Activated B cell treated with CpG ODN at 0.5 μM for 24 hours (primary cell): ENCODE data around the gene FLYWCH1. TPM values are rescaled to one million over a fixed set of nuclear protein-coding genes. Genes with fewer than 3 reads are reported as not detected.

Source experiments
- ATAC-seq: fragments of 200-7000 bp; cut with Tn5 transposase; one replicate; pipeline ENCODE4 v1.10.0; 2021; ENCODE audit warnings: low read depth, mild to moderate bottlenecking, moderate library complexity
- CTCF ChIA-PET: fragments of 350-600 bp; sonication (Branson Sonifier 250); formaldehyde crosslinking; loops from one replicate; lab custom pipeline; 2021; ENCODE audit warnings: antibody characterized with exemption; lab: Charles Lee
- POLR2A ChIA-PET: fragments of 350-600 bp; sonication (Branson Sonifier 250); formaldehyde crosslinking; loops from one replicate; lab custom pipeline; 2021; ENCODE audit warnings: antibody characterized with exemption; lab: Charles Lee
- DNase-seq: peaks from one replicate; pipeline ENCODE4 v3.0.0; 2022
- H3K27ac Mint-ChIP-seq: one replicate; pipeline ENCODE4 v1.8.0; 2020; ENCODE audit warnings: mixed read lengths
- H3K27me3 Mint-ChIP-seq: one replicate; pipeline ENCODE4 v1.8.0; 2021; ENCODE audit warnings: mixed read lengths
- H3K36me3 Mint-ChIP-seq: one replicate; pipeline ENCODE4 v1.8.0; 2021; ENCODE audit warnings: low read depth, mixed read lengths
- H3K4me1 Mint-ChIP-seq: one replicate; pipeline ENCODE4 v1.8.0; 2021; ENCODE audit warnings: mixed read lengths
- H3K4me3 Mint-ChIP-seq: one replicate; pipeline ENCODE4 v1.8.0; 2020; ENCODE audit warnings: mild to moderate bottlenecking, mixed read lengths
- H3K9me3 Mint-ChIP-seq: one replicate; pipeline ENCODE4 v1.8.0; 2020; ENCODE audit warnings: mixed read lengths
- intact Hi-C: fragments of 100-400 bp; cut with micrococcal nuclease; formaldehyde crosslinking; loops from one replicate; pipeline ENCODE4 v1.15.1; 2024
- total RNA-seq: library from RNA; stranded (reverse); gene quantifications from 2 replicates; pipeline ENCODE4 v1.2.3, GENCODE V29; 2022
- TF ChIP-seq, protein P1 (sequence below): fragments of 200-600 bp; IDR thresholded peaks from one replicate; pipeline ENCODE4 v1.8.0; 2022; ENCODE audit warnings: antibody characterized with exemption, mild to moderate bottlenecking

Gene FLYWCH1
- total RNA-seq, 1 donor from 2014 or later: 59.9 TPM

DNA sequence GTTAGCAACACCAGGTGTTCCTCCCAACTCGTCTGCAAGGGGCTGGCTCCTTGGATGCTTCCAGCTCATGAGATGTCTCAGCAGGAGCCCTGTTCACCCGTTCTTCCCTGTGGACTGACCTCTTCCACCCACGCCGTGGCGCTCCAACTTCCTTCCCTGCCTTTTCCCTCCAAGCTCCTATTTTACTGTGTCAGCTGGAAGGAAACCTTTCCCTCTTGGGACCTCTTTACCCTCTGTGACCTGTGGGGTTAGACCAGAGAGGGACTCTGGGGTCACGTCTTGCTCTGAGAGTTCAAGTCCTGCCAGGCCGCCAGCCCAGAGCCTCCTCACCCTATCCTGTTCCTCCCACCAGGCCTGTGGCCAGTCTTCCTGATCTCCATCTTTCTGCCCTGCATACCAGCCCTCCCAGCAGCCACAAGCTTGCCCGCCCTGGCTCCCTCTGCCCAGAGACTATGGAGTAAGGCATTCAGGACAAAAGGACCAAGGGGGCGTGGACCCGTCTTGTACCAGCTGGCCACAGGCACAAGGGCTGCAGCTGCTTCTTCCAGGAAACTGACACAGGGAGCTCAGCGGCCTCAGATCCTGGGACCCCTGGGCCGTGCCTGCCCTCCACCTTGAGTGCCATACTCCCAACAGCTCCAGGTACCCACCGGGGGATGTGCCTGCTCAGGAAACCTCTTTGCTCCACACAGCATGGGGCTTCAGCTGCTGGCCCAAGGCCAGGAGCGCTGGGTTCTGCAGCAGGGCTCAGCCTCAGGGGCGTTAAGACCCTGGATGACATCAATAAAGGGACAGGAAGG is 60.5 kb downstream of the FLYWCH1 start:
- peaks cover 13% of the 10 kb centered on the region for H3K4me1 Mint-ChIP-seq
- peaks cover 12% of the 10 kb centered on the region for H3K27me3 Mint-ChIP-seq
- no peaks in the 10 kb centered on the region for H3K36me3 Mint-ChIP-seq
- intact Hi-C loops: no loop called here
- CTCF ChIA-PET: no interaction called here
- H3K4me3 Mint-ChIP-seq: peak overlapping the region; percentile 26
- POLR2A ChIA-PET: interaction anchor here (0.7 to 1.4 kb wide), 2 partner anchors 8 to 162 kb away, joined by 3 to 4 read pairs; partner anchors contain the start of genes PKMYT1 and ZNF213
- ATAC-seq (no peak), DNase-seq (no peak)
- H3K27ac Mint-ChIP-seq: no peak overlapping the region
- TF ChIP-seq, protein P1, sequence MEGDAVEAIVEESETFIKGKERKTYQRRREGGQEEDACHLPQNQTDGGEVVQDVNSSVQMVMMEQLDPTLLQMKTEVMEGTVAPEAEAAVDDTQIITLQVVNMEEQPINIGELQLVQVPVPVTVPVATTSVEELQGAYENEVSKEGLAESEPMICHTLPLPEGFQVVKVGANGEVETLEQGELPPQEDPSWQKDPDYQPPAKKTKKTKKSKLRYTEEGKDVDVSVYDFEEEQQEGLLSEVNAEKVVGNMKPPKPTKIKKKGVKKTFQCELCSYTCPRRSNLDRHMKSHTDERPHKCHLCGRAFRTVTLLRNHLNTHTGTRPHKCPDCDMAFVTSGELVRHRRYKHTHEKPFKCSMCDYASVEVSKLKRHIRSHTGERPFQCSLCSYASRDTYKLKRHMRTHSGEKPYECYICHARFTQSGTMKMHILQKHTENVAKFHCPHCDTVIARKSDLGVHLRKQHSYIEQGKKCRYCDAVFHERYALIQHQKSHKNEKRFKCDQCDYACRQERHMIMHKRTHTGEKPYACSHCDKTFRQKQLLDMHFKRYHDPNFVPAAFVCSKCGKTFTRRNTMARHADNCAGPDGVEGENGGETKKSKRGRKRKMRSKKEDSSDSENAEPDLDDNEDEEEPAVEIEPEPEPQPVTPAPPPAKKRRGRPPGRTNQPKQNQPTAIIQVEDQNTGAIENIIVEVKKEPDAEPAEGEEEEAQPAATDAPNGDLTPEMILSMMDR: no peak
- H3K9me3 Mint-ChIP-seq: no peaks in the 10 kb centered on the region

DNA sequence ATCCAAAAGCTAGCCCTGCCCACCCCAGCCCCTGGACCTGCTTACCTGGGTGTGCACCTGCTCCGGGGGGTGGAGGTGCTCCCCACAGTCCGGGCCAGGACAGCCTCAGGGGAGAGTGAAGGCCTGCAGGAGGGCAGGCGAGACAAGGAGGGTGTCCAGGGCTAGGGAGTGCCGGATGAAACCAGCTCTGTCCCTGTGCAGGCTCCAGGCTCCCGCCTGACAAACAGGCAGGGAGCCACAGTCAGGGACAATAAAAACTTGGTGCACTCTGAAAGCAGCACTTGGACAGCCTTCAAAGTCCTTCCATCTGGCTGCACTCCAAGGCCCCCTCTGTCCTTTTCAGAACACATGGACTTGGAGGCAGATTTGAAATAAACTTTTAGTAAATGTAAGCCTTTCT is 61.4 kb downstream of the FLYWCH1 start:
- H3K36me3 Mint-ChIP-seq: no peaks in the 10 kb centered on the region
- ChIA-PET CTCF (no interaction called here), POLR2A (no interaction called here)
- H3K4me1 Mint-ChIP-seq: peaks cover 10% of the 10 kb centered on the region
- peaks cover 9% of the 10 kb centered on the region for H3K27me3 Mint-ChIP-seq
- TF ChIP-seq, protein P1: no peak
- no peak for DNase-seq
- no peak for ATAC-seq
- H3K9me3 Mint-ChIP-seq: no peaks in the 10 kb centered on the region
- H3K4me3 Mint-ChIP-seq: no peak overlapping the region
- H3K27ac Mint-ChIP-seq: no peak overlapping the region
- intact Hi-C loops: no loop called here

DNA sequence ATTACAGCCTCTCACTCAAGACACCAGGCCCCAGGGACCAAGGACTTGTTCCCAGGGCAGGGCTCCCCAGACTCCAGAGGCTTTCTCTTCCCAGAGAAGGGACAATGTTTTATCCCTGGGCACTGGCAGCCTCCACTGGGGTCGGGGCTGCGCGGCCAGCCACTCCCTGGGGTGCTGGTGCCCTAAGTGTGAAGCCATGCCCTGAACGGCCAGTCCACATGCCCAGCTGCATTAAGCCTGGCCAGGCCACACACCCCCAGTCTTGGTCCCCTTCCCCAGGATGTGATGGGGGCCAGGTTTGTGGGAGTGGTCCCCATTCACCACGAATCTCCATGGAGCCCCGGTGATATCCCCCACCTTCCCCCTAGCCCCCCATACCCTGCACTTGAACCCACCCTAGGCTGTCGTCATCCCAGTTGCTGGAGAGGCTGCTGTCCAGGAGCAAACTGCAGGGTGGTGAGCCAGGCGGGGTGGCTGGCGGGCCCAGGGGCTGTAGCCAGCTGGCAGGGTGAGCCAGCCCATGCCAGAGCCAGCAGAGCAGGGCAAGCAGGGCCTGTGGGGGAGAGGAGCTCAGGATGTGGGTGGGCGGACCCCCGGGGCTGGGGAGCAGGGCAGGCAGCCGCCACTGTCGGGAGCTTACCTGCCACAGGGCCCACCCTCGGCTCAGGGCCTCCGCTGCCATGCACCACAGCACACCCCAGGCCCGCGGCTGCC is 62.0 kb downstream of the FLYWCH1 start:
- TF ChIP-seq, protein P1: no peak
- no peak for DNase-seq
- POLR2A ChIA-PET: interaction anchor here (1.3 kb wide), 1 partner anchor 62 kb away, joined by 4 read pairs; the partner anchor contains the start of gene FLYWCH1
- intact Hi-C loops: no loop called here
- H3K9me3 Mint-ChIP-seq: no peaks in the 10 kb centered on the region
- no peak for ATAC-seq
- CTCF ChIA-PET: no interaction called here
- peaks cover 4% of the 10 kb centered on the region for H3K4me1 Mint-ChIP-seq
- H3K36me3 Mint-ChIP-seq: no peaks in the 10 kb centered on the region
- H3K27ac Mint-ChIP-seq: no peak overlapping the region
- no peak overlapping the region for H3K4me3 Mint-ChIP-seq
- H3K27me3 Mint-ChIP-seq: peaks cover 5% of the 10 kb centered on the region

DNA sequence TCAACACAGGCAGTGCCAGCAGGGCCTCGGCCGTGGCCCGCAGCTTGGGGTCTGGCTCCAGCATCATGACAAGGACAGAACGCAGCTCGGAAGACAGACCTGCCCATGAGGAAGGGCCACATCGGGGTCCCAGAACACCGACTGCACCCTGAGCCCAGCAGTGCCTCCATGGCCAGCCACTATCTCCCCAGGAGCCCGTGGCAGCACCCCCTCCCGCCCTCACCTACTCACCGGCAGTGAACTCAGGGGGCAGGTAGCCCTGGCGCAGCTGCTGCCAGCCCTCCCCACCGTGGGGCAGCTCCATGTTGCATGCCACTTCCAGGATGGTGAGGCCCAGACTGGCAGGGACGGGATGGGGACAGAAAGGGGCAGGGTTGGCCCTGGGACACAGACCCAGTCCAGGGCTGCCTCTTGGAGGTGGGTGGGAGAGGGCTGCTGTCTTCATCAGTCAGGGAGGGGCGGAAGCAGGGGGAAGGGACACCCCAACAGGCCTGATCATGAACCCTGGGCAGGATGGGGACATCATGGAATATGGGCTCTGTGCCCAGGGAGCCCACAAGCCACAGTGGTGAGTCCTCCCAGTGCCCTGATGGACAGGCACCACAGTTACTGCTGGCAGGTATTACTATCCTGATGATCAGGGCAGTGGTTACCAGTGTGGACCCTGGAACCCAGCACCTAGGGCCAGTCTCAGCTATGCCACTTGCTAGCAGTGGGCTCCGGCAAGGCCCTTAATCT is 62.8 kb downstream of the FLYWCH1 start:
- ChIA-PET POLR2A (interaction anchor here (1.3 kb wide), 1 partner anchor 63 kb away, joined by 4 read pairs; the partner anchor contains the start of gene FLYWCH1), CTCF (interaction anchor here (1.2 kb wide), 1 partner anchor 58 kb away, joined by 3 read pairs; no protein-coding TSS in a partner anchor)
- H3K4me1 Mint-ChIP-seq: peaks cover 2% of the 10 kb centered on the region
- no peak overlapping the region for H3K27ac Mint-ChIP-seq
- TF ChIP-seq, protein P1: no peak
- ATAC-seq: no peak
- no peak for DNase-seq
- H3K36me3 Mint-ChIP-seq: no peaks in the 10 kb centered on the region
- intact Hi-C loops: no loop called here
- H3K27me3 Mint-ChIP-seq: peaks cover 5% of the 10 kb centered on the region
- H3K9me3 Mint-ChIP-seq: no peaks in the 10 kb centered on the region
- no peak overlapping the region for H3K4me3 Mint-ChIP-seq
